Measurements from ENCODE around the gene CTCF. TPM values are rescaled to one million over a fixed set of nuclear protein-coding genes. Genes with fewer than 3 reads are reported as not detected.

The CTCF gene
- total RNA-seq, 3 donors from 2014 or later (not counting 1 experiment from before 2014, with no cell fraction given): 61.4 to 76.7 (median 63.6) TPM

DNA sequence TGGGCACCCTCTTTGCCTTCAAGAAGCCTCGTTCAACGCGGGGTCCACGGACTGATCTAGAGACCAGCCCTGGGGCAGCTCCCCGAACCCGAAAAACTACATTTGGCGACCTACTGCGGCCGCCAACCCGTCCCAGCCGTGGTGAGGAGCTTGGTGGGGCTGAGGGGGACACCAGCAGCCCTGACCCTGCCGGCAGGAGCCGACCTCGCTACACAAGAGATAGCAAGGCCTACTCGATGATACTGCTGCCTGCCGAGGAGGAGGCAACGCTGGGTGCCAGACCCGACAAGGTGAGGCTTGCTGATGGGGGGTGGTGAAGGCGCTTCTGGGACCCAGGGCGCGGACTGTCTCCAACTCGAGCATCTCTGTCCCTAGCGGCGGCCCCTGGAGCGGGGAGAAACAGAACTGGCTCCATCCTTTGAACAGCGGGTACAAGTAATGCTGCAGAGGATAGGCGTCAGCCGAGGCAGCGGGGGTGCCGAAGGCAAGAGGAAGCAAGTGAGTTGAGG lies 92.1 kb downstream of the CTCF start:
- H3K4me1 Mint-ChIP-seq: peaks cover 0 to 21% of the 10 kb centered on the region in 2 donors
- no peaks in the 10 kb centered on the region for H3K9me3 Mint-ChIP-seq
- H3K4me1 ChIP-seq (ENCODE audit: control insufficient read depth, insufficient read depth, low read length): peaks cover 12% of the 10 kb centered on the region
- no peak overlapping the region for H3K4me3 ChIP-seq (ENCODE audit: low read length)
- no peak overlapping the region for H3K27ac Mint-ChIP-seq
- no peaks in the 10 kb centered on the region for H3K36me3 Mint-ChIP-seq
- TF ChIP-seq, protein P1, sequence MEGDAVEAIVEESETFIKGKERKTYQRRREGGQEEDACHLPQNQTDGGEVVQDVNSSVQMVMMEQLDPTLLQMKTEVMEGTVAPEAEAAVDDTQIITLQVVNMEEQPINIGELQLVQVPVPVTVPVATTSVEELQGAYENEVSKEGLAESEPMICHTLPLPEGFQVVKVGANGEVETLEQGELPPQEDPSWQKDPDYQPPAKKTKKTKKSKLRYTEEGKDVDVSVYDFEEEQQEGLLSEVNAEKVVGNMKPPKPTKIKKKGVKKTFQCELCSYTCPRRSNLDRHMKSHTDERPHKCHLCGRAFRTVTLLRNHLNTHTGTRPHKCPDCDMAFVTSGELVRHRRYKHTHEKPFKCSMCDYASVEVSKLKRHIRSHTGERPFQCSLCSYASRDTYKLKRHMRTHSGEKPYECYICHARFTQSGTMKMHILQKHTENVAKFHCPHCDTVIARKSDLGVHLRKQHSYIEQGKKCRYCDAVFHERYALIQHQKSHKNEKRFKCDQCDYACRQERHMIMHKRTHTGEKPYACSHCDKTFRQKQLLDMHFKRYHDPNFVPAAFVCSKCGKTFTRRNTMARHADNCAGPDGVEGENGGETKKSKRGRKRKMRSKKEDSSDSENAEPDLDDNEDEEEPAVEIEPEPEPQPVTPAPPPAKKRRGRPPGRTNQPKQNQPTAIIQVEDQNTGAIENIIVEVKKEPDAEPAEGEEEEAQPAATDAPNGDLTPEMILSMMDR (IDR thresholded peaks at IDR 0.05): no peak
- no peaks in the 10 kb centered on the region for H3K27me3 ChIP-seq (ENCODE audit: control insufficient read depth, insufficient read depth, low read length)
- 96% methylated on average over 30 of the region's 30 CpGs for WGBS (ENCODE audit: insufficient coverage)
- peaks cover 51% of the 10 kb centered on the region for H3K36me3 ChIP-seq (ENCODE audit: control insufficient read depth, insufficient read depth, low read length)
- H3K9me3 ChIP-seq (ENCODE audit: control insufficient read depth, insufficient read depth, low read length): no peaks in the 10 kb centered on the region
- no peak for ATAC-seq
- no peak overlapping the region for H3K4me3 Mint-ChIP-seq
- H3K27me3 Mint-ChIP-seq (ENCODE audit: low read depth in 2 of 2): no peaks in the 10 kb centered on the region
- no peak overlapping the region for H3K27ac ChIP-seq (ENCODE audit: low read length)
- intact Hi-C loops (cut with micrococcal nuclease): no loop called here
- no peak for DNase-seq

DNA sequence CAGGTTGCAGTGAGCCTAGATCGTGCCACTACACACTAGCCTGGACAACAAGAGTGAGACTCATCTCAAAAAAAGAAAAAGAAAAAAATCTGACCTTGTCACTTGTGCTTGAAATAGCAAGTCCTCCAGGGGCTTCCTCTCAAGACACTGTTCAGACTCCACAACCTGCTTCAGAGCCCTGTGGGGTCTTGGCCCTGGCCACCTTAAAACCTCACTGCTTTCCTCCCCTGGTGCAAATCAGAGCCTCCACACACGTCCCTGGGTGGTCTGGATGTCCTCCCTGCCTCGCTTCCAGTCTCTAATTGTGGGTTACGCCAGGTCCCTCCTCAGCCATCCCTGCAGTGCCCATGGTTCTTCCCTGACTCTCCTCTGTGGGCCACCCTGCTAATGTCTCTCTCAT lies 93.0 kb downstream of the CTCF start:
- H3K27me3 Mint-ChIP-seq (ENCODE audit: low read depth in 2 of 2): no peaks in the 10 kb centered on the region
- H3K4me1 Mint-ChIP-seq: peaks cover 0 to 26% of the 10 kb centered on the region in 2 donors
- H3K36me3 Mint-ChIP-seq: no peaks in the 10 kb centered on the region
- H3K27me3 ChIP-seq (ENCODE audit: control insufficient read depth, insufficient read depth, low read length): no peaks in the 10 kb centered on the region
- ATAC-seq: no peak
- no peak overlapping the region for H3K4me3 ChIP-seq (ENCODE audit: low read length)
- no peaks in the 10 kb centered on the region for H3K9me3 ChIP-seq (ENCODE audit: control insufficient read depth, insufficient read depth, low read length)
- H3K27ac Mint-ChIP-seq: peak overlapping the region; percentile 6 to 61
- H3K9me3 Mint-ChIP-seq: no peaks in the 10 kb centered on the region
- H3K27ac ChIP-seq (ENCODE audit: low read length): no peak overlapping the region
- no peak overlapping the region for H3K4me3 Mint-ChIP-seq
- WGBS (ENCODE audit: insufficient coverage): 87% methylated on average over 4 of the region's 4 CpGs
- TF ChIP-seq, protein P1 (IDR thresholded peaks at IDR 0.05): no peak
- peaks cover 42% of the 10 kb centered on the region for H3K36me3 ChIP-seq (ENCODE audit: control insufficient read depth, insufficient read depth, low read length)
- intact Hi-C loops (cut with micrococcal nuclease): no loop called here
- DNase-seq: no peak
- peaks cover 15% of the 10 kb centered on the region for H3K4me1 ChIP-seq (ENCODE audit: control insufficient read depth, insufficient read depth, low read length)

- ATAC-seq (no peak), DNase-seq (no peak)
- Histone ChIP-seq H3K4me1 (ENCODE audit: control insufficient read depth, insufficient read depth, low read length) (peaks cover 21% of the 10 kb centered on the region), H3K27ac (ENCODE audit: low read length) (no peak overlapping the region), H3K27me3 (ENCODE audit: control insufficient read depth, insufficient read depth, low read length) (no peaks in the 10 kb centered on the region), H3K36me3 (ENCODE audit: control insufficient read depth, insufficient read depth, low read length) (peaks cover 34% of the 10 kb centered on the region), H3K9me3 (ENCODE audit: control insufficient read depth, insufficient read depth, low read length) (no peaks in the 10 kb centered on the region), H3K4me3 (ENCODE audit: low read length) (no peak overlapping the region)
- H3K4me3 Mint-ChIP-seq: no peak overlapping the region
- intact Hi-C loops (cut with micrococcal nuclease): no loop called here
- H3K27ac Mint-ChIP-seq: peak overlapping the region in 1 of 2 donors; percentile 22
- 95% methylated on average over 9 of the region's 9 CpGs for WGBS (ENCODE audit: insufficient coverage)
- H3K36me3 Mint-ChIP-seq: no peaks in the 10 kb centered on the region
- H3K9me3 Mint-ChIP-seq: no peaks in the 10 kb centered on the region
- peaks cover 0 to 33% of the 10 kb centered on the region in 2 donors for H3K4me1 Mint-ChIP-seq
- TF ChIP-seq, protein P1 (IDR thresholded peaks at IDR 0.05): no peak
- H3K27me3 Mint-ChIP-seq (ENCODE audit: low read depth in 2 of 2): no peaks in the 10 kb centered on the region
Observed at GRCh38 chr16:67656344-67657016, 94.2 kb downstream of the CTCF start.
